SK-N-SH (cell line): ENCODE results near the gene PABPN1.

ENCODE experiments used
- CTCF ChIP-seq: fragments of 200-600 bp; sonication (generic); IDR thresholded peaks from 2 replicates; pipeline ENCODE4 v1.6.1; 2017; ENCODE audit warnings: antibody characterized with exemption, mild to moderate bottlenecking, moderate library complexity
- EZH2phosphoT487 ChIP-seq: fragments of 200-600 bp; sonication (generic); IDR thresholded peaks from 2 replicates; pipeline ENCODE4 v1.6.1; 2017; ENCODE audit warnings: low read depth, mixed run types, mild to moderate bottlenecking, antibody characterized with exemption, moderate library complexity, borderline replicate concordance
- FOXM1 ChIP-seq: IDR thresholded peaks from 2 replicates; pipeline ENCODE4 v1.4.0; 2012; ENCODE audit warnings: low read depth, mild to moderate bottlenecking
- MAX ChIP-seq: IDR thresholded peaks from 2 replicates; pipeline ENCODE4 v1.4.0; 2012; ENCODE audit warnings: low read depth
- MEF2A ChIP-seq: IDR thresholded peaks from 2 replicates; pipeline ENCODE4 v1.4.0; 2012; ENCODE audit warnings: low read depth, borderline replicate concordance
- NFIC ChIP-seq: IDR thresholded peaks from 2 replicates; pipeline ENCODE4 v1.4.0; 2012; ENCODE audit warnings: borderline replicate concordance
- NRF1 ChIP-seq: IDR thresholded peaks from 2 replicates; pipeline ENCODE4 v1.6.1; 2012; ENCODE audit warnings: low read depth, mild to moderate bottlenecking, low read length
- REST ChIP-seq: IDR thresholded peaks from 2 replicates; pipeline ENCODE4 v1.6.1; 2012; ENCODE audit warnings: mild to moderate bottlenecking, low read depth, low read length, moderate library complexity
- SMC3 ChIP-seq: IDR thresholded peaks from 2 replicates; pipeline ENCODE4 v1.6.1; 2012; ENCODE audit warnings: low read depth, low read length, improper control_type of control experiment
- TAF1 ChIP-seq: IDR thresholded peaks from 2 replicates; pipeline ENCODE4 v1.6.1; 2012; ENCODE audit warnings: low read depth, mild to moderate bottlenecking, low read length, moderate library complexity, borderline replicate concordance
- USF2 ChIP-seq: fragments of 150-350 bp; IDR thresholded peaks from 2 replicates; pipeline ENCODE4 v1.6.1; 2017; ENCODE audit warnings: antibody characterized with exemption, low read length, low read depth, borderline replicate concordance
- YY1 ChIP-seq: IDR thresholded peaks from 2 replicates; pipeline ENCODE4 v1.4.0; 2012; ENCODE audit warnings: low read depth, mild to moderate bottlenecking

- no peak for TF ChIP-seq YY1
- TF ChIP-seq CTCF: peak; percentile 83
- TF ChIP-seq FOXM1: no peak
- TF ChIP-seq USF2: no peak; the same call in 1 of the 2 replicates
- TF ChIP-seq REST: no peak
- TF ChIP-seq NFIC: no peak
- no peak for TF ChIP-seq EZH2phosphoT487
- TF ChIP-seq SMC3: peak; percentile 19; the same call in 1 of the 2 replicates
- no peak for TF ChIP-seq MEF2A
- peak; percentile 82 for TF ChIP-seq NRF1
- TF ChIP-seq MAX: peak; percentile 94
- 0 out of 2 replicates have a peak, but pooled peaks have one; percentile 31 for TF ChIP-seq TAF1
Observed at GRCh38 chr14:23301288-23301968, 19.8 kb upstream of the PABPN1 start.
